Endothelial cell of umbilical vein (primary cell): ENCODE results near the gene FGFBP2. TPM values are rescaled to one million over a fixed set of nuclear protein-coding genes. Genes with fewer than 3 reads are reported as not detected.

Source experiments
- BruUV-seq: library from RNA; stranded (reverse); fragments of 400-500 nt; replicated peaks from 2 replicates; lab custom pipeline; 2021; lab: Mats Ljungman, UMichigan
- CTCF ChIA-PET: fragments of 300-600, 350-600 bp; sonication (Branson Sonifier 250); formaldehyde crosslinking; loops from one replicate; lab custom pipeline; 2021; ENCODE audit warnings: antibody characterized with exemption, inconsistent platforms; lab: Charles Lee
- POLR2A ChIA-PET: fragments of 300-600, 350-600 bp; sonication (Branson Sonifier 250); formaldehyde crosslinking; loops from one replicate; lab custom pipeline; 2021; ENCODE audit warnings: antibody characterized with exemption, inconsistent platforms; lab: Charles Lee
- DNase-seq: peaks from one replicate; pipeline ENCODE4 v3.0.0-alpha.2; 2011; ENCODE audit warnings: low read depth, low spot score
- FAIRE-seq: peaks from 2 replicates; lab custom pipeline; 2011; peaks lifted over from hg19 to GRCh38; lab: Jason Lieb, UNC
- H2AFZ ChIP-seq: 2 replicates; pipeline ENCODE4 v1.6.0; 2012; ENCODE audit warnings: low read depth, low read length, control low read depth, inconsistent platforms
- H3K27ac ChIP-seq: 2 replicates; pipeline ENCODE4 v1.5.1; 2011; ENCODE audit warnings: low read depth, mild to moderate bottlenecking, control low read depth, low read length, moderate library complexity; ENCODE audit not compliant: insufficient read depth
- H3K27me3 ChIP-seq, 2 experiments: 2 replicates each; pipeline versions ENCODE4 v1.6.0 to v1.6.1; 2011; ENCODE audit warnings: low read length in 2 of 2, mixed read lengths in 1 of 2; ENCODE audit not compliant: control insufficient read depth in 2 of 2, insufficient read depth in 2 of 2
- H3K36me3 ChIP-seq, 2 experiments: 2 replicates in 1 of 2; 3 replicates in 1 of 2; pipeline ENCODE4 v1.5.1; 2011; ENCODE audit warnings: low read length in 2 of 2, mild to moderate bottlenecking in 1 of 2, moderate library complexity in 1 of 2; ENCODE audit not compliant: control insufficient read depth in 2 of 2, insufficient read depth in 2 of 2; ENCODE audit errors: extremely low read depth in 1 of 2
- H3K4me1 ChIP-seq: 3 replicates; pipeline ENCODE4 v1.5.1; 2011; ENCODE audit warnings: mild to moderate bottlenecking, low read length; ENCODE audit not compliant: control insufficient read depth, insufficient read depth; ENCODE audit errors: extremely low read depth
- H3K4me2 ChIP-seq: 2 replicates; pipeline ENCODE4 v1.6.1; 2011; ENCODE audit warnings: low read length, control low read depth, mixed read lengths; ENCODE audit not compliant: insufficient read depth
- H3K4me3 ChIP-seq, 3 experiments: fragments of 200-600 bp in 1 of 3; sonication (generic), shearing (Covaris generic) in 1 of 3; replicated peaks in 1 of 3; 2 replicates each; pipeline ENCODE4 v1.5.1; 2011 to 2016; ENCODE audit warnings: control low read depth in 3 of 3, low read length in 3 of 3, mild to moderate bottlenecking in 2 of 3, inconsistent platforms in 1 of 3, low read depth in 1 of 3, moderate library complexity in 1 of 3; ENCODE audit not compliant: insufficient read depth in 1 of 3
- H3K79me2 ChIP-seq: 2 replicates; pipeline ENCODE4 v1.6.0; 2012; ENCODE audit warnings: low read length, inconsistent platforms; ENCODE audit not compliant: control insufficient read depth, insufficient read depth
- H3K9ac ChIP-seq: replicated peaks from 2 replicates; pipeline ENCODE3; 2011; ENCODE audit warnings: low read length, control low read depth; ENCODE audit not compliant: insufficient read depth; ENCODE audit errors: extremely low read depth
- H3K9me1 ChIP-seq: replicated peaks from 3 replicates; pipeline ENCODE4 v1.6.0; 2011; ENCODE audit warnings: mild to moderate bottlenecking, low read length; ENCODE audit not compliant: control insufficient read depth, insufficient read depth; ENCODE audit errors: extremely low read depth
- H3K9me3 ChIP-seq: replicated peaks from 2 replicates; pipeline ENCODE4 v1.5.1; 2012; ENCODE audit warnings: low read length, inconsistent platforms; ENCODE audit not compliant: control insufficient read depth, insufficient read depth
- H4K20me1 ChIP-seq: replicated peaks from 2 replicates; pipeline ENCODE3; 2011; ENCODE audit warnings: mild to moderate bottlenecking, low read length; ENCODE audit not compliant: control insufficient read depth, insufficient read depth; ENCODE audit errors: extremely low read depth
- CTCF ChIP-seq, 2 donors: IDR thresholded peaks; 1 replicate in 1 of 2; 2 replicates in 1 of 2; pipeline ENCODE4 v1.5.1; 2011; ENCODE audit warnings: low read length in 2 of 2, mild to moderate bottlenecking in 2 of 2, moderate library complexity in 2 of 2, control low read depth in 1 of 2, inconsistent platforms in 1 of 2, low read depth in 1 of 2; ENCODE audit not compliant: insufficient read depth in 1 of 2; ENCODE audit errors: extremely low read depth in 1 of 2
- EZH2 ChIP-seq: IDR thresholded peaks from 2 replicates; pipeline ENCODE4 v1.6.1; 2012; ENCODE audit warnings: borderline replicate concordance, low read depth, mild to moderate bottlenecking, moderate library complexity, low read length, inconsistent platforms; ENCODE audit not compliant: severe bottlenecking
- FOS ChIP-seq: IDR thresholded peaks from 2 replicates; pipeline ENCODE4 v1.6.1; 2011; ENCODE audit warnings: mild to moderate bottlenecking, low read length, moderate library complexity, borderline replicate concordance; ENCODE audit not compliant: insufficient read depth
- GATA2 ChIP-seq: IDR thresholded peaks from 2 replicates; pipeline ENCODE4 v1.7.0; 2011; ENCODE audit warnings: low read depth, mild to moderate bottlenecking, moderate library complexity, mixed read lengths, low read length; ENCODE audit not compliant: insufficient read length, insufficient read depth
- JUN ChIP-seq: IDR thresholded peaks from 2 replicates; pipeline ENCODE4 v1.6.1; 2011; ENCODE audit warnings: borderline replicate concordance, low read depth; ENCODE audit not compliant: insufficient read length, insufficient read depth
- MAX ChIP-seq: IDR thresholded peaks from 2 replicates; pipeline ENCODE4 v1.6.1; 2011; ENCODE audit not compliant: insufficient read depth, insufficient read length
- MYC ChIP-seq: IDR thresholded peaks from one replicate; pipeline ENCODE4 v1.6.1; 2011; ENCODE audit warnings: mild to moderate bottlenecking, low read depth, low read length
- POLR2A ChIP-seq: IDR thresholded peaks from 2 replicates; pipeline ENCODE4 v1.6.1; 2012; ENCODE audit warnings: low read depth, mild to moderate bottlenecking, control low read depth, low read length
- POLR2AphosphoS5 ChIP-seq: IDR thresholded peaks from 2 replicates; pipeline ENCODE4 v1.6.1; 2012; ENCODE audit warnings: low read depth, mild to moderate bottlenecking, control low read depth, low read length, moderate library complexity; ENCODE audit not compliant: insufficient read depth
- dilution Hi-C: fragments of 300-500 bp; cut with MboI; formaldehyde crosslinking; loops from one replicate; pipeline ENCODE4 v1.15.0; 2019; ENCODE audit warnings: low sequenced_read_pairs; ENCODE audit not compliant: extremely low pct_ligation_motif_present
- intact Hi-C: fragments of 100-400 bp; cut with micrococcal nuclease; formaldehyde crosslinking; loops from one replicate; pipeline ENCODE4 v1.10.0; 2022
- polyA plus RNA-seq, 4 experiments: library from polyadenylated mRNA; depleted of rRNA in 3 of 4; stranded (reverse) in 3 of 4; unstranded in 1 of 4; fragments of >200 nt; gene quantifications; 2 replicates each; pipeline versions ENCODE4 v1.2.1 to v1.2.3, GENCODE V29; 2011 to 2012; ENCODE audit warnings: missing spikeins in 1 of 4
- total RNA-seq: library from RNA; stranded (reverse); gene quantifications from 2 replicates; pipeline ENCODE4 v1.2.3, GENCODE V29; 2021

Gene FGFBP2
- total and polyA plus RNA-seq, 2 donors (not counting 3 experiments of a cell fraction or from before 2014, with no cell fraction given): not detected

- H3K27me3 ChIP-seq: no peaks in the 10 kb centered on the region
- no TSS peak for BruUV-seq
- intact Hi-C loops (no loop called here), dilution Hi-C loops (no loop called here)
- no peaks in the 10 kb centered on the region for H4K20me1 ChIP-seq
- POLR2A ChIA-PET: no interaction called here
- FAIRE-seq (no peak), DNase-seq (no peak)
- H3K4me3 ChIP-seq: no peak overlapping the region
- H2AFZ ChIP-seq: no peak overlapping the region
- H3K4me2 ChIP-seq: no peak overlapping the region
- H3K36me3 ChIP-seq: no peaks in the 10 kb centered on the region
- no peaks in the 10 kb centered on the region for H3K4me1 ChIP-seq
- no peaks in the 10 kb centered on the region for H3K79me2 ChIP-seq
- H3K9me3 ChIP-seq: no peaks in the 10 kb centered on the region
- no peak overlapping the region for H3K9ac ChIP-seq
- H3K27ac ChIP-seq: no peak overlapping the region
- no peaks in the 10 kb centered on the region for H3K9me1 ChIP-seq
- CTCF ChIA-PET: interaction anchor here (0.9 kb wide), 1 partner anchor 18 kb away, joined by 3 read pairs; no protein-coding TSS in a partner anchor
- TF ChIP-seq POLR2A (no peak), JUN (no peak), MAX (no peak), GATA2 (no peak), MYC (no peak), POLR2AphosphoS5 (no peak), FOS (no peak), CTCF (IDR thresholded peaks at IDR 0.05; ENCODE audit: extremely low read depth in 1 of 2, insufficient read depth in 1 of 2, low read depth in 1 of 2, low read length in 2 of 2) (no peak), EZH2 (no peak)
These were observed 20.6 kb upstream of the FGFBP2 start for GRCh38 chr4:15983610-15984009.
